Mesenchymal stem cell (in vitro differentiated cells and primary cell): ENCODE data around the gene LASP1.

Source experiments
- DNase-seq: peaks from one replicate; pipeline ENCODE4 v3.0.0-alpha.2; 2013
- H2AFZ ChIP-seq: one replicate; pipeline ENCODE4 v1.6.1; 2013; ENCODE audit warnings: low read depth, mild to moderate bottlenecking, control low read depth, inconsistent platforms, low read length, moderate library complexity
- H2AK5ac ChIP-seq: 2 replicates; pipeline ENCODE4 v1.6.1; 2013; ENCODE audit warnings: low read length, moderate library complexity, mild to moderate bottlenecking, inconsistent platforms; ENCODE audit not compliant: severe bottlenecking
- H2BK120ac ChIP-seq: one replicate; pipeline ENCODE4 v1.6.1; 2013; ENCODE audit warnings: low read depth, mild to moderate bottlenecking, inconsistent platforms, low read length, moderate library complexity
- H2BK12ac ChIP-seq, 2 experiments: one replicate each; pipeline ENCODE4 v1.6.1; 2013; ENCODE audit warnings: inconsistent platforms in 2 of 2, low read length in 2 of 2, mild to moderate bottlenecking in 2 of 2, moderate library complexity in 2 of 2, control low read depth in 1 of 2
- H2BK15ac ChIP-seq: one replicate; pipeline ENCODE4 v1.6.1; 2013; ENCODE audit warnings: mild to moderate bottlenecking, low read depth, inconsistent platforms; ENCODE audit not compliant: poor library complexity, severe bottlenecking
- H2BK5ac ChIP-seq: 2 replicates; pipeline ENCODE4 v1.6.1; 2013; ENCODE audit warnings: low read depth, mild to moderate bottlenecking, low read length, control low read depth, inconsistent platforms; ENCODE audit not compliant: poor library complexity, severe bottlenecking
- H3K14ac ChIP-seq, 2 experiments: one replicate each; pipeline ENCODE4 v1.6.1; 2013; ENCODE audit warnings: inconsistent platforms in 2 of 2, low read length in 2 of 2, control low read depth in 1 of 2, mild to moderate bottlenecking in 1 of 2, moderate library complexity in 1 of 2
- H3K18ac ChIP-seq, 2 experiments: one replicate each; pipeline ENCODE4 v1.6.1; 2013; ENCODE audit warnings: inconsistent platforms in 2 of 2, low read length in 2 of 2, control low read depth in 1 of 2, low read depth in 1 of 2, mild to moderate bottlenecking in 1 of 2
- H3K23ac ChIP-seq, 2 experiments: one replicate each; pipeline ENCODE4 v1.6.1; 2013; ENCODE audit warnings: inconsistent platforms in 2 of 2, low read length in 2 of 2, mild to moderate bottlenecking in 2 of 2, moderate library complexity in 2 of 2, control low read depth in 1 of 2
- H3K27ac ChIP-seq: 2 replicates; pipeline ENCODE4 v1.5.1; 2013; ENCODE audit warnings: mild to moderate bottlenecking, moderate library complexity, low read length, control low read depth, inconsistent platforms; ENCODE audit not compliant: poor library complexity, severe bottlenecking
- H3K27me3 ChIP-seq, 2 experiments: 2 replicates each; pipeline versions ENCODE4 v1.6.1 to v1.7.0; 2013; ENCODE audit warnings: low read length in 2 of 2, mild to moderate bottlenecking in 2 of 2, moderate library complexity in 2 of 2, control low read depth in 1 of 2, inconsistent platforms in 1 of 2; ENCODE audit not compliant: control insufficient read depth in 1 of 2, insufficient read depth in 1 of 2
- H3K36me3 ChIP-seq, 2 experiments: 2 replicates each; pipeline versions ENCODE4 v1.6.1 to v1.7.0; 2013; ENCODE audit warnings: low read length in 2 of 2, control low read depth in 1 of 2, inconsistent platforms in 1 of 2, low read depth in 1 of 2, mild to moderate bottlenecking in 1 of 2; ENCODE audit not compliant: insufficient read depth in 2 of 2, control insufficient read depth in 1 of 2
- H3K4ac ChIP-seq, 2 experiments: one replicate each; pipeline ENCODE4 v1.6.1; 2013; ENCODE audit warnings: inconsistent platforms in 2 of 2, low read length in 2 of 2, mild to moderate bottlenecking in 2 of 2, moderate library complexity in 2 of 2, control low read depth in 1 of 2, low read depth in 1 of 2
- H3K4me1 ChIP-seq: 2 replicates; pipeline ENCODE4 v1.6.1; 2013; ENCODE audit warnings: low read depth, low read length, control low read depth; ENCODE audit not compliant: control insufficient read depth, insufficient read depth
- H3K4me2 ChIP-seq: 2 replicates; pipeline ENCODE4 v1.6.1; 2013; ENCODE audit warnings: low read length, mild to moderate bottlenecking, inconsistent platforms; ENCODE audit not compliant: poor library complexity, severe bottlenecking
- H3K4me3 ChIP-seq, 2 experiments: 2 replicates each; pipeline versions ENCODE4 v1.5.1 to v1.7.0; 2013; ENCODE audit warnings: low read length in 2 of 2, mild to moderate bottlenecking in 2 of 2, control low read depth in 1 of 2, low read depth in 1 of 2; ENCODE audit not compliant: insufficient read depth in 1 of 2
- H3K79me1 ChIP-seq: replicated peaks from 2 replicates; pipeline ENCODE4 v1.6.1; 2013; ENCODE audit warnings: mild to moderate bottlenecking, control low read depth, low read length, inconsistent platforms; ENCODE audit not compliant: poor library complexity, severe bottlenecking
- H3K9ac ChIP-seq: 2 replicates; pipeline ENCODE4 v1.7.0; 2013; ENCODE audit warnings: mild to moderate bottlenecking, low read length, moderate library complexity
- H3K9me3 ChIP-seq: 2 replicates; pipeline ENCODE4 v1.7.0; 2013; ENCODE audit warnings: mild to moderate bottlenecking, low read length; ENCODE audit not compliant: control insufficient read depth
- H4K8ac ChIP-seq: one replicate; pipeline ENCODE4 v1.6.1; 2013; ENCODE audit warnings: inconsistent platforms, mild to moderate bottlenecking, low read length, moderate library complexity
- H4K91ac ChIP-seq: one replicate; pipeline ENCODE4 v1.6.1; 2013; ENCODE audit warnings: mild to moderate bottlenecking, low read length, inconsistent platforms
- WGBS: methylation state at CpG from one replicate; pipeline ENCODE4 v1.1.7; 2013; ENCODE audit warnings: mixed read lengths; 5-methylcytosine and 5-hydroxymethylcytosine counted together

LASP1 gene

DNA sequence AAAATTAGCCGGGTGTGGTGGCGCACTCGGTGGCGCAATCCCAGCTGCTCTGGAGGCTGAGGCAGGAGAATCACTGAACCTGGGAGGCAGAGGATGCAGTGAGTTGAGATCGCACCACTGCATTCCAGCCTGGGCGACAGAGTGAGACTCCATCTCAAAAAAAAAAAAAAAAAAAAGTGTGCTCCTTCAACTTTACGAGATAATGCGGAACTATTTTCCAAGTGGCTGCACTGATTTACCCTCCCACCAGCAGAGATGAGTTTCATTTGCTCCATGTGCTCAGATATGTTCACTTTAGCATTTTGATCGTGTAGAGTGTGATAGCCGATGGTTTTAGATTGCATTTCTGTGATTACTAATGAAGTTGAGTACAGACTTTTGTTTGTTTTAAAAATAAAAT, 35.5 kb downstream of the LASP1 start:
- Histone ChIP-seq H2BK15ac (no peak overlapping the region), H4K91ac (no peak overlapping the region), H3K4me2 (no peak overlapping the region), H3K4ac (no peak overlapping the region), H2BK120ac (no peak overlapping the region), H2BK12ac (no peak overlapping the region), H3K36me3 (peaks cover 57 to 61% of the 10 kb centered on the region in 2 experiments), H3K27ac (no peak overlapping the region), H2AFZ (no peak overlapping the region), H3K18ac (no peak overlapping the region), H3K4me1 (peaks cover 42% of the 10 kb centered on the region), H3K9me3 (no peaks in the 10 kb centered on the region), H3K9ac (no peak overlapping the region), H3K4me3 (no peak overlapping the region), H2AK5ac (no peak overlapping the region), H4K8ac (no peak overlapping the region), H3K27me3 (no peaks in the 10 kb centered on the region), H3K79me1 (peaks cover 2% of the 10 kb centered on the region), H2BK5ac (no peak overlapping the region), H3K23ac (no peak overlapping the region), H3K14ac (no peak overlapping the region)
- no peak for DNase-seq
- WGBS = 99% methylated on average over 10 of the region's 10 CpGs

DNA sequence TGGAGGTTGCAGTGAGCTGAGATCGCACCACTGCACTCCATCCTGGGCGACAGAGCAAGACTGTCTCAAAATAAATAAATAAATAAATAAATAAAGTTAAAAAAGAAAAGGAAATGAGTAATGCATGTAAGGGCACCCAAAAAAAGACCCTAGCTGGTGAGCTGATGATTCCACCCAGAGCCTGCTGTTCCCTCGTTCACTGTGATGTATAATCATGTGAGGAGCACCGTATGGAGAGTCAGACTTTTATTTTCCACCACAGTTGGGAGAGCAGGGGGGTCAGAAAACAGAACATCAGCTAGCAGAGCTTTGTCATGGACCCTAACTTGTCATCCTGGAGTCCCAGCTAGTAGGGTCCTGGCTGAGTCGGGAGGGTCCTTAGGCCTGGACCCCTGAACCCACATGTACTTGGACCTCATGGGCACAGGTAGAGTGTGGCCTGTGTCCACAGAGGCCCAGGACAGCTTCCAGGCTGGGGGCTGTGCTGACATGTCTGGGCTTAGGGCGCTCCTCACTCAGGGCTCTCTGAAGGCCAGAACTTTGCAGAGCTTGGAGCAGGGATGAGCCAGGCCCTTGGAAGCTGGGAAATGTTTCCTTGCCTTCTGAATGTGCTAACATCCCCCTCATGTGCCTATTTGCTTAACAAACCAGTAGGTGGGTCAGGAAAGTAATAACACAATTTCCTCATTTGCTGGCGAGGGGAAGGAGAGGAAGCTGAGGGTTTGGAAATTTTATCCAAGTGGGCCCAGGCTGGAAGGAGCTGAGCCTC, 36.8 kb downstream of the LASP1 start:
- Histone ChIP-seq H3K4me2 (no peak overlapping the region), H3K9ac (peak overlapping the region; percentile 53), H3K36me3 (peaks cover 68 to 72% of the 10 kb centered on the region in 2 experiments), H3K9me3 (no peaks in the 10 kb centered on the region), H2BK12ac (no peak overlapping the region), H3K18ac (peak overlapping the region in 1 of 2 experiments; percentile 58), H3K23ac (no peak overlapping the region), H2BK5ac (no peak overlapping the region), H3K27me3 (no peaks in the 10 kb centered on the region), H2AFZ (no peak overlapping the region), H3K27ac (peak overlapping the region; percentile 1), H3K14ac (no peak overlapping the region), H4K8ac (no peak overlapping the region), H2AK5ac (peak overlapping the region; percentile 24), H2BK15ac (no peak overlapping the region), H3K4ac (no peak overlapping the region), H4K91ac (no peak overlapping the region), H3K4me1 (peaks cover 36% of the 10 kb centered on the region), H3K4me3 (no peak overlapping the region), H2BK120ac (no peak overlapping the region), H3K79me1 (peaks cover 9% of the 10 kb centered on the region)
- 65% methylated on average over 5 of the region's 7 CpGs for WGBS
- DNase-seq = no peak

DNA sequence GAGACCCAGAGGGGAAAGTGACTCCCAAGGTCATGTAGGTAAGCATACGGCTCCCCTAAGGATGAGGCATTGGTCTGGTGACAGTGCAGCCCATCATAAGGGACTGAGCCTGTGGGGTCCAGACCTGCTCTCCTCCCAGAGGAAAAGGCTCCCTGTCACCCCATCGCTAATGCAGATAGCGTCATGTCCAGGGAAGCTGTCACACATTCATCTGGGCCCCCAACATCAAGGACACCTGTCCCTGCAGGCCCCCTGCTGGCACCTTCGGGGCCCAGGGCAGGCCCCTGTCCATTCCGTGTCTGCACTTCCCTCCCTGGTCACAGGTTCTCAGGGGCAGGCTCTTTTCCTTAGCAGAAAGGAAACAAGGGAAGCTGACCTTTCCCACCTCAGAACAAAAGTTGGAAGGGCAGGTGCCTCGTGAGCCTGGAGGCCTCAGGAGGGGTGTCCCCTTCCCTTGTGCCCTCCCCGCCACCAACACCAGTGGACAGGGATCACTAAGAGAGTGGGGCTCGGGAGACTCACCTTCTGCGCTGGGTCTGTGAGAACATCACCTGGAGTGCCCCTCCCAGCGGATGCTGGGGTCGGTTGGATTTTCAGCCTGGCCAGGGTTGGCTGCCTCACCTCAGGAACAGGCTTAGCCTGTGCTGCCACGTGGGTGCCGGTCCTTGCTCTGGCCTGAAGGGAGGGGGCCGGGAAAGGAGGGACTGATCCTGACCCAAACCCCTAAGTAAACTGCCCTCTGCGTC, 38.2 kb downstream of the LASP1 start:
- peaks cover 39% of the 10 kb centered on the region for H3K4me1 ChIP-seq
- whole genome bisulfite sequencing = 85% methylated on average over 15 of the region's 15 CpGs

DNA sequence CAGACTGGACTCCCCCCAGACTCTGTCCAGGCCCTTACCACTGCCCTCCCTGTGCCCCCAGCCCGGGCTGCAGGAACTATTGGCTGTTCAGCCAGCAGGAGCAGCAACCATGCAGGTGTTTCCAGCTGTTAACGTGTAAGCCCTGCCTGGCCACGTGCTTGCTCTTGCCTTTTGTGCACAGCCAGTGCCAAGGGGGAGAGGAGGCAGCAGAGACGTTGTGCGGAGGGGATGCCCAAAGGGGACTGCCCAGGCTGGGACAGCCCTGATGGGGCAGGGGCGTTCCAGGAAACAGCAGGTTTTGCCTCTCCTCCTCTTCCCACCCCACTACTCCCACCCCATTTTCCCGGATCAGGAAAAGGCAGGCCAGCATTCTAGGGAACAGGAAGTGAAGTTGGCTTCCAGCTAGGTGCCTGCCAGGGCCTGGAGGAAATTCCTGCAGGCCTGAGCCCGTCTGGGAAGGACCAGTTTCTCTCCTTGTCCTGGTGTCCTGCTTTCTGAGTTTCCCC, 38.9 kb downstream of the LASP1 start:
- Histone ChIP-seq H3K27ac (no peak overlapping the region), H3K18ac (no peak overlapping the region), H2BK15ac (no peak overlapping the region), H3K9me3 (no peaks in the 10 kb centered on the region), H2BK120ac (no peak overlapping the region), H2BK5ac (no peak overlapping the region), H4K8ac (no peak overlapping the region), H3K4me1 (peaks cover 39% of the 10 kb centered on the region), H2BK12ac (no peak overlapping the region), H4K91ac (no peak overlapping the region), H3K4ac (no peak overlapping the region), H3K4me2 (no peak overlapping the region), H3K36me3 (peaks cover 75 to 78% of the 10 kb centered on the region in 2 experiments), H3K27me3 (no peaks in the 10 kb centered on the region), H3K23ac (no peak overlapping the region), H3K14ac (no peak overlapping the region), H3K9ac (no peak overlapping the region), H2AFZ (no peak overlapping the region), H3K4me3 (no peak overlapping the region), H3K79me1 (peaks cover 19% of the 10 kb centered on the region), H2AK5ac (no peak overlapping the region)
- 77% methylated on average over 6 of the region's 8 CpGs for WGBS
- DNase-seq = no peak

More for the DNA sequence above, 38.2 kb downstream of the LASP1 start:
- no peaks in the 10 kb centered on the region for H3K27me3 ChIP-seq
- no peak overlapping the region for H3K4ac ChIP-seq
- H3K9me3 ChIP-seq = no peaks in the 10 kb centered on the region
- no peak overlapping the region for H3K18ac ChIP-seq
- H3K23ac ChIP-seq = no peak overlapping the region
- H3K79me1 ChIP-seq = peaks cover 20% of the 10 kb centered on the region
- H2BK15ac ChIP-seq = no peak overlapping the region
- peaks cover 74 to 79% of the 10 kb centered on the region in 2 experiments for H3K36me3 ChIP-seq
- no peak overlapping the region for H3K4me2 ChIP-seq
- H2BK120ac ChIP-seq = no peak overlapping the region
- no peak overlapping the region for H4K91ac ChIP-seq
- H2AK5ac ChIP-seq = no peak overlapping the region
- no peak overlapping the region for H2AFZ ChIP-seq
- no peak for DNase-seq
- no peak overlapping the region for H2BK5ac ChIP-seq
- H3K4me3 ChIP-seq = no peak overlapping the region
- no peak overlapping the region for H2BK12ac ChIP-seq
- H3K14ac ChIP-seq = no peak overlapping the region
- no peak overlapping the region for H3K9ac ChIP-seq
- H4K8ac ChIP-seq = no peak overlapping the region
- H3K27ac ChIP-seq = no peak overlapping the region
